SKM-1 treated with dmso at 0.1 percent for 144 hours (cell line): ENCODE results near the gene EPN3.

Experiments used
- DNase-seq: peaks from one replicate; lab custom pipeline; 2025; ENCODE audit not compliant: unreplicated experiment; lab: John Stamatoyannopoulos, UW

The EPN3 gene

DNA sequence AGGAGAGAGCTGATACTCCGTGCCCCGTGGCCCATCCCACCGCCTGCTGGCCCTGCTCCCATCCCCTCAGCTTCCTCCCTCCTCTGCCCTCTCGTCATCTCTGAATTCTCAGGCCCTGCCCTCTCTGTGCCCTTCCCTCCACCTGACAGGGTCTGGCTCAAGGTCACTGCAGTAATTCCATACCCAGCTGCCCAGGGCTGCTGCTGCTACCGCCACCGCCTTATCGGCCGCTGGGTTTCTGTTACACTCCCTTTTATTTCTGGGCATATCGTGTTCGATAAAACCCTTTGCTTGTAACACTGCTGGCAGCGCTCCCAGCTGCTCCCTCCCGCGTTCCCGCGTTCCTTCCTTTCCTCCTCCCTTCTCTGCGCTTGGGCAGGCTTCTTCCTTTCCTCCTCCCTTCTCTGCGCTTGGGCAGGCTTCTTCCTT, 1.2 kb downstream of the EPN3 start:
- DNase-seq, result no peak

DNA sequence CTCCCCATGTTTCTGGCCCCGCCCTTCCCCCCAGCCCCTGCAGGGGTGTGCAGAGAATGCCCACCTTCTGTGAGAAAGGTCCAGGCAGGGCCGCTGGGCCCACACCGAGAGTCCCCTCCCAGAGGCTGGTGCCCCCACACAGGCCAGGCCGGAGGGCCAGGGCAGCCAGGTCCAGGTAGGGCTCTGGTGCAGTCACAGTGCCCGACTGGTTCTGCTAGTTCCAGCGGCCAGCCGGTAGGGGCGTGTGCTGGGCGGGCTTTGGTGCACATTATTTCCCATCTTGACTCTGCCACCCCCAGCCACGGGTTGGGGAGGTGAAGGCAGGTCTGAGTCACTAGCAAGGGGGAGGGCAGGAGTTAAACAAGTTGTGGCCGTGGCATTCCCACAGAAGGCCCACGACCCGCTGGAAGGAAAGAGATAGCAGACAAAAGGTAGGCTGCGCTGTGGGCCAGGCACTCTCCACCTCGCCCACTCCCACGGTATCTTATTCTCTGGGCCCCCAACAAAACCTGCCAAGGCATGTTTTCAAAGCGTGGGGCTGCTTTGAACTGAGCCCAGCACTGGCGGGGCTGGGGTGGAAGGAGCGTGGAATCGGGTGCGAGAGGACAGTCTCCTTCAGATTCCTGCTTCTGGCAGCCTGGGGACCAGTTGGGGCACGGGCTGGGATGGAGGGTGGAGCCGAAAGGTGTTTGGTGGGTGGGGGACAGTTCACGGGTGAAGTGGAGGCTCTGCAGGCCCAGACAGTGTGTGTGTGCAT, 1.9 kb downstream of the EPN3 start:
- no peak for DNase-seq

DNA sequence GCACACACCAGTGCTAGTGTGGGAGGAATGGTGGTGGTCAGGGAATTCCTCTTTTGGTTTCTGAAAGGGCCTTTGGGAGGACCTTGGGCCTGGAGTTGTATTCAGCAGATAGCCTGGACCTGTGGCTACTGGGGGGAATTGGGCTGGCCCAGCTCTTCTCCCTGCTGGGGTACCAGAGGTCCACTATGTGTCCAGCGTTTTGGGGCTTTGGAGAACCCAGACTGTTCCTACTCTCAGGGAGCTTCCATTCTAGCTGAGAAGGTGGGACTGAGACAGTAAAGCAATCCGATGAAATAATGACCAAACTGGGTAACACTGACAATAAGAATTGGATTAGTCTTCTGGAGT, 2.4 kb downstream of the EPN3 start:
- DNase-seq, result no peak

DNA sequence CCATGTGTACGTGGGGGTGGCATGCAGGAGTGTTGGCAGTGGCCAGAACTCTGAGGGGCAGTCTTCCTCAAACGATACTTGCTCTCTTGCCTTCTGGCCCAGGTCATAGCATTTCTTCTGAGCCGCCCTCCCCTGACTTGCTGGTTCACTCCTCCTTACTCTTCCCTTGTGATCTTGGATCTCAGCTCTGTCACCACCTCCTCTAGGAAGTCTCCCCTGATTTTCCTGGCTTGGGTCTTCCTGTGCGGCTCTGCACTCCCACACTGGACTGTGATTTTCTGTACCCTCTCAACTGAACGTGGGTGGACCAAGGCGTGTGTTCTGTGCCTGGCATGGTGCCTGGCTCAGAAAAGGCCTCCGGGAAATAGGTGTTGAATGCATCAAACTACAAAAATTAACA, 2.9 kb downstream of the EPN3 start:
- no peak for DNase-seq

DNA sequence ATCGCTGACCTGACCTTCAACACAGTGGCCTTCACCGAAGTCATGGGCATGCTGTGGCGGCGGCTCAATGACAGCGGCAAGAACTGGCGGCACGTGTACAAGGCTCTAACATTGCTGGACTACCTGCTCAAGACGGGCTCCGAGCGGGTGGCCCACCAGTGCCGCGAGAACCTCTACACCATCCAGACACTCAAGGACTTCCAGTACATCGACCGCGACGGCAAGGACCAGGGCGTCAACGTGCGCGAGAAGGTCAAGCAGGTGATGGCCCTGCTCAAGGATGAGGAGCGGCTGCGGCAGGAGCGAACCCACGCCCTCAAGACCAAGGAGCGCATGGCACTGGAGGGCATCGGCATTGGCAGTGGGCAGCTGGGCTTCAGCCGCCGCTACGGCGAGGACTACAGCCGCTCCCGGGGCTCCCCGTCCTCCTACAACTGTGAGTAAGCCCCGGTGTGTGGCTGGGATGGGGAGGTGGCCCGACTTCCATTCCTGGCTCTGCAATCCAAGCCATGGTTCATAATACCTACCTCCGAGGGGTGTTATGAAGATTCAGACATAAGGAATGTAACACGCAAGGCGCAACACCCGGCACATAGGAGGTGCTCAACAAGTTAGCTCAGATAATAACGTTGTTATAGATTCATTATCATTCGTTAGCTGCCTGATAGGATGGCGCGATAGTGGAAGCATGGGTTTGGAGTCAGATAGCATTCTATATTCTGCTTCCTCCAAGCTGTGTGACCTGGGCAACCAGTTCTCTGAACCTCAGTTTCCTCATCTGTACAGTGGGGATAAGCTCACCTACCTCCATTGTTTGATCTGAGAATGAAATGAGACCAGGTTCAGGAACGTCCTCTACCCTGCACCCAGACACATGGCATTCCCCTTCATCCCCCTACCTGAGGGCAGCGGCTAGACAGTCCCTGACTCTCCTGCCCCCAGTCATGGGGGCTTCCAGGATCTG, 4.4 kb downstream of the EPN3 start:
- DNase-seq, result peak; percentile 94

DNA sequence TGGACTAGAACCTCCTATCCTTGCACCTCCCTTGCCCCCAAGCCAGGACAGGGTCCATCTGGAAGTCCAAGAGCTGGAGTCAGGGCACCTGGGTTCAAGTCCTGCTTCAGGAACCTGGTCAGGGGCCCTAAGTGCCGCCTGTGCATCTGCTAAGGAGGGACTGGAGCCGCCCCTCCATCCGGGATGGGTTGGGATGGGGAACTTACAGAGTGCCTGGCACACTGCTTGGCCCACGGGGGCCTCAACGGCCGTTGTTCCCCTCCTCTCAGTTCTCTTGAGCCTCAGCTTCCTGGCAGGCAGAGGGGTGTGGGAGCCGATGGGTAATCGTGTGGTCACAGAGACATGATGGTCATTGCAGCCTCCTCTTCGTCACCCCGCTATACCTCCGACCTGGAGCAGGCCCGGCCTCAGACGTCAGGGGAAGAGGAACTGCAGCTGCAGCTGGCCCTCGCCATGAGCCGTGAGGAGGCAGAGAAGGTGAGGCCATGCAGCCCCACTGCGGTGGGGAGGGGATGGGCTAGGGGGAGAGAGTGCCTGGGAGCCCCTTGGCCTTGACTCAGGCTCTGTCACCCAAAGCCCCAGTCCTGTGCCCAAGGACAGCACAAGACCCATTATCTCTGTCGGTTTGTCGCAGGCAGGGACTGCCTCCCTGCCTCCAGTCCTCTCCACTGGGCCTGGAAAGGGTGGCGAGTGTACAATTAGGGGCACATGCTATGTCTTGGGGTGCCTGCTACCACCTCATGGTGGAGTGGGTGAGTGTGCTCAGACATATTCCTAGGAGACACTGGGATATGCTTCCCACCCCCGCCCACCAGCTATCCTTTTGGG, 5.4 kb downstream of the EPN3 start:
- DNase-seq, result no peak

DNA sequence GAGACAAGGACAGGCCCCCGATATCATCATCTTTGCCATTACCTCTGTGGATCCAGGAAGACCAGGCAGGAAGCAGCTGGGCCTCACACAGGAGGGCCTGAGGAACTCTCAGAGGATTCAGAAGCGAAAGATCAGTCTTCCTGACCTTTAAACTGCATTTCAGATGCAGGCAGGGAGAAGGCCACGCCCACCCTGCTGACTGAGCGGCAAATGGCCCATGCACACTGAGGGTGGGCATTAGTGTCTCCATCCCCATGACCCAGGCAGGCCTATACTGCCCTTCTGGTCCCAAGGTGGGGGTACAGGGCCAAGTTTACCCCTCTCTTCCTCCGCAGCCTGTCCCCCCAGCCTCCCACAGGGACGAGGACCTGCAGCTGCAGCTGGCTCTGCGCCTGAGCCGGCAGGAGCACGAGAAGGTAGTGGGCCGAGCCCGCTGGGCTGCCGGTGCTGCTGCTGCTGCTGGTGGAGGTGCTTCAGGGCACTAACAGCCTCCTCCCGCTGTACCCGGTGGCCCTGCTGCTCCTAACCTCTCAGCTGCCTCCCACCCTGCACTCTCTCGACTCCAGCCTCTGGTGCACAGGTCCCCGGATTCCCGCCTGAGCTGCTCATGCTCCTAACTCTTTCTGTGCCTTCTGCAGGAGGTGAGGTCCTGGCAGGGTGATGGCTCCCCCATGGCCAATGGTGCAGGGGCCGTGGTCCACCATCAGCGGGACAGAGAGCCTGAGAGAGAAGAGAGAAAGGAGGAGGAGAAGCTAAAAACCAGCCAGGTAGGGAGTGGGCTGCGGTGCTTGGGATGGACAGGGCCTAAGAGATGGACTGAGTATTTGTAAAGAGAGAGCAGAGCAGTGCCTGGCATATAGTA, 6.2 kb downstream of the EPN3 start:
- no peak for DNase-seq

DNA sequence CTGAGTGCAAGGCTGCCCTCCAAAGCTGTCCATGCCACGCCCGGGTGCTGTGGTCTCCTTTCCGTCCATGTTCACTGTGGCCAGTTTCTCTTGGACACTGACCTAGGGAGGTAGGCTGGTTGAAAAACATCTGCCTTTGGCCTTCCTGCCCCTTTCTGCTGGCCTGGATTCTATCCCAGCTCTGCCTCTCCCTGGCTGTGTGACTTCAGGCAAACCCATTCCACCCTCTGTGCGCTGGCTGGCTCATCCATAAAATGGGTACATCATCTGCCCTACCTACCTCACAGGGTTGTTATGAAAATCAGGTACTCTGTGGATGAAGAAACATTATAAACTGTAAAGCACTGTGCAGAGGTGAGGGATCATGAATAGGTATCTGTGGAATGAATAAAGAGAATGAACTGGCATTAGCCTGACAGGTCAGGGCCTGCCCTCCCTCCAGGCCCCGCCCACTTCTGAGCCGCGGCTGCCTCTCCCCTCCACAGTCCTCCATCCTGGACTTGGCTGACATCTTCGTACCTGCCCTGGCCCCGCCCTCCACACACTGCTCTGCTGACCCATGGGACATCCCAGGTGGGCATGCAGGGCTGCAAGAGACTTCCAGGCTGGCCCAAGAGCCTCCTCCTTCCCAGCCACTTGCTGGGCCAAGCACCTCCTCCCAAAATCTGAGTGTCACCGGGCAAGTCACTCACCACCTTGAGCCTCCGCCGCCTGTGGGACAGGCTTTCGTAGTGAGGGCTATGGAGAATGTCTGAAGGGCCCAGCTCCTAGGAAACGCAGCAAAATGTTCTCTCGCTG, 7.4 kb downstream of the EPN3 start:
- DNase-seq, result no peak

DNA sequence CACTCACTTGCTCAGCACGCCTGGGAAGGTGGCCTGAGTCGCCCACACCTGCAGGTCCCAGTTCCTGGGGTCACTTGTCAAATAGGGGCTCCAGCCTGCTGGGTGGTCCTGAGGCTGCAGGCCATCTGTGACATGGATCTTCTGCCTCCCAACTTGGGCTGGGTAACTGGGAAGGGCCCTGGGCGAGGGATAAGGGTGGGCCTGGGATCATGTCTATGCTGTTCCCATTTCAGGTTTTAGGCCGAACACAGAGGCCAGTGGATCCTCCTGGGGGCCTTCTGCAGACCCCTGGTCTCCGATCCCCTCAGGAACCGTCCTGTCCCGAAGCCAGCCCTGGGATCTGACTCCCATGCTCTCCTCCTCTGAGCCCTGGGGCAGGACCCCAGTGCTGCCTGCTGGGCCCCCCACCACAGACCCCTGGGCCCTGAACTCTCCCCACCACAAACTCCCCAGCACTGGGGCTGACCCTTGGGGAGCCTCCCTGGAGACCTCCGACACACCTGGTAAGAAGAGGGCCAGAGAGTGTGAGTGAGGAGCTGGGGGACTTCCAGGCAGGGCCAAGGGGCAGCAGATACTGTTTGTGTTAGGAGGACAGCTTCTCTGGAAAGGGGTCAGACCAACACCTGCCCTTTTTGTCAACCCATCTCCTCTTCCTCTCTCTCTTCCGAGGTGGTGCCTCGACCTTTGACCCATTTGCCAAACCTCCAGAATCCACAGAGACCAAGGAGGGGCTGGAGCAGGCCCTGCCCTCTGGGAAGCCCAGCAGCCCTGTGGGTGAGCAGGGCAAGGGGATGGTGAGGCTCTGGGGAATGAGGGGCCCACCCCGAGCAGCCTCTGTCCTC, 8.2 kb downstream of the EPN3 start:
- DNase-seq, result no peak

DNA sequence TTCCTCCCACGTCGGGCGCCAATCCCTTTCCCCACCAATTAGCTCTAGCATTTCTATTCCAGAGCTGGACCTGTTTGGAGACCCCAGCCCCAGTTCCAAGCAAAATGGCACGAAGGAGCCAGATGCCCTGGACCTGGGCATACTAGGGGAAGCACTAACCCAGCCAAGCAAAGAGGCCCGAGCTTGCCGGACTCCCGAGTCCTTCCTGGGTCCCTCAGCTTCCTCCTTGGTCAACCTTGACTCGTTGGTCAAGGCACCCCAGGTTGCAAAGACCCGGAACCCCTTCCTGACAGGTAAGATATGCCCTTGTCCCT, 8.8 kb downstream of the EPN3 start:
- no peak for DNase-seq

DNA sequence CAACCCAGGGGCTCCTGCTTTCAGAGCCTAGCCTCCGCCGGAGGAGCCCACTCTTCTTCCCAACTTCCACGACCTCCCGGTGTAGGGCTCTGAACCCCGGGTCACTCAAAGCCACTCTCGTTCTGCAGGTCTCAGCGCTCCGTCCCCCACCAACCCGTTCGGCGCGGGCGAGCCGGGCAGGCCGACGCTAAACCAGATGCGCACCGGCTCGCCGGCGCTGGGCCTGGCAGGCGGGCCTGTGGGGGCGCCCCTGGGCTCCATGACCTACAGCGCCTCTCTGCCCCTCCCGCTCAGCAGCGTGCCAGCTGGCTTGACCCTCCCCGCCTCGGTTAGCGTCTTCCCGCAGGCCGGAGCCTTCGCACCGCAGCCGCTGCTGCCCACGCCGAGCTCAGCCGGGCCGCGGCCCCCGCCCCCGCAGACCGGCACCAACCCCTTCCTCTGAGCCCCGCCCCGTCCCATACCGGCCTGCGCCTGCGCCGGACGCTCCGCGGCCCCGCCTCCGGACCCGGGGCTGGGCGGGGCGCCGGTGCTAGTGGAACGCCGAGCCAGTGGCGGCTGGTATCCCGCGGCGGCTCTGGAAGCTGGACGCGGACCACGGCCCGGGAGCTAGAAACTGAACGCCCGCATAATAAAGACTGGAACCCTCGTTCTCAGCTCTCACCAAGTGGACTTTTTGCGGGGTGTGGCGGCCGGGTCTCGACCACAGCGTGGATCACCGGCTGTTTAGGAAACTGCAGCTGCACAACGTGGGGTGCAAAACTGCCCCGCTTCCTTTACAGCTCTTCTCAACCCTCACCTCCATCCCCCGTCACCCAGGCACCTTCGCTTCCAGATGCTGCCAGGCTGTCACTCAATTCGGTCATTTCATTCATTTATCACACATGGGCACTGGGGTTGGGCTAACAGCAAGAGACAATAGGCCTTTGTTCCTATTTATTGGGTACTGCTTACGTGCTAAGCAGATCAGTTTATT, 9.5 kb downstream of the EPN3 start:
- DNase-seq, result peak; percentile 67

DNA sequence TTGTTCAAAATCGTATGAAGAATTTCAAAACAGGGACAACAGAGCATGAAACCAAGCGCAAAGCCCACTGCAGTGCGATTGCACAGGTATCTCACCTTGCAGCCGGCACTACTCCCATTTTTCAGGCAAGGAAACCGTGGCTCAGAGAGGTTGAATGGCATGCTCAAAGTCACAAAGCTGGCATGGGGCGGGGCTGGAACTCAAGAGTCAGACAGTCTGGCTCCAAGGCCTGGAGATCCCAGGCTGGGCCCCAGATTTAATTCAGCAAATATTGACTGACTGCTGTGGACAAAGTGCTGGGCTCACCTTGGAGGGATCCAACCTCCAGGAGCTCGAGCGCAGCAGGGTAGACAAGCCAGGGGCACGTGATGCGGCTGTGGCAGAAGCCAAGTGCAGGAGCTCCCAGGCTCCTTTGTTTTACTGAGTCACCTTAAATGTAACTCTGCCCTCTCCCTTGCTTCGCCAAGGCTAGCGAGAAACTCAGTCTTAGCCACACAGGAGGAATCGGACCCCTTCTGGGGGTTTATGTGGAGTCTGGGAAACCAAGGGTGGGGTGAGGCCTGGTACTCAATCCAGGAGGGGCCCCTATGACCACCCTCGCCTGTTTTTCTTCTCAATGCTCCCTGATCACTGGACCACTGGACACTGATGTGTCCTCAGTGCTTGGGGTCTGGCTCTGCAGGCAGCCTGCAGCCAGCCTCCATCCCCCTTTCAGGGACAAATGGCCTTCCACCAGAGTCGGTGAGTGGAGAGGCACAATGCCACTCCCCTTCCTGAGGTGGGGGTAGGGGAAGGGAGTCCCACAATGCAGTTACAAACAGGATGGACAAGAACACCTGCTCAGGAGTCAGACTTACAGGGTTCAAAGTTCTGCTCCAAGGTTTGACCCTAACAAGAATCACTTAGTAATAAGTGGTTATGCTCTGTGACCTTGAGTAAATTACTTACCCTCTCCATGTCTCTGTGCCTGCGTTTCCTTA, 10.6 kb downstream of the EPN3 start:
- no peak for DNase-seq

DNA sequence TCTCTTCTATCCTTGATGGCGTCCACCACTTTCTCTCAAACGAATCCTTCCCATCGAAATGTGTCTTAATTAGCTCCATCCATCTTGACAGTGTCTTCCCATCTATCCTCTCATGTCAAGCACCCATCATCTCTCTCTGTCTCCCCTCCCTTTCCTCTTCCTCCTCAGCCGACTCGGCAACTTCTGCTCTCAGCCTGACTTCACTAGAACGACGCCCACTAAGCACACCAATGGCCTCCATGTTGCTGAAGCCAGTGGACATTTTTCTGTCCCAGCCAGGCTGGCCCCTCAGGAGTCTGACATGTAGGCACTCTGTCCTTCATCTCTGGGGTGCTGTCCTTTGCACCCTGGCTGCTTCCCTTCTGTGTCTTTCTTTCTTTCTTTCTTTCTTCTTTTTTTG, 12.0 kb downstream of the EPN3 start:
- DNase-seq, result no peak

DNA sequence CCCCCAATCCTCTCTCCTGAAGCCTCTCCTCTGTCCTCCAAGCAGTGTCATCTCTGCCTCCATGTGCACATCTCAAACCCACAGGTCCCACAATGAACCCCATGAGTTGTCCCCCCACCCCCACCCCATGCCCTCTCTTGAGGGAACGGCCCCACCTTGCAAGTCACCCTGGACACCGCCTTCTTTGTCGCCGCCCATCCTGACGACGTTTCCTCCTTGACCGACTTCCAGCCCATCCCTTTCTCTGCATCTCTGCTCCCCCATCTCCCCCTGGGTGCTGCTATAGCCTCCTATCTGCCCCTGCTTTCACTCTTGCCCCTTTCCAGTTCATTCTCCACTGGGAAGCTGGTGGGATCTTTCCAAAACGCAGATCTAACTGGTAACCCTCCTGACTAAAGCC, 12.8 kb downstream of the EPN3 start:
- DNase-seq, result no peak

DNA sequence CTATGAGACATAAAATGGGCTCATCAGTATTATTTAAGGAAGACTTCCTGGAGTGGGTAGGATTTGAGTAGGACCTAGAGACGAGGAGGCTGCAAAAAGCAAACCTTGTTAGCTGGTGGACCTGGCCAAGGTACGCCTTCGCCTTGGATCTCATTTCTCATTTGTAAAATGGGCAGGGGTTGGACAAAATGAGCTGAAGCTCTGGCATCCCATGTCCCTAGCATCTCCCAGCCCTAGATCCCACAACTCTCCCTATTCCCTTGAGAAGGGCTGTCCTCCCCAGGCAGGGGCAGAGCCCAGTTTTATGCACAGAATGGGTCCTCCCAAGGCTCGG, 14.1 kb downstream of the EPN3 start:
- DNase-seq, result no peak

DNA sequence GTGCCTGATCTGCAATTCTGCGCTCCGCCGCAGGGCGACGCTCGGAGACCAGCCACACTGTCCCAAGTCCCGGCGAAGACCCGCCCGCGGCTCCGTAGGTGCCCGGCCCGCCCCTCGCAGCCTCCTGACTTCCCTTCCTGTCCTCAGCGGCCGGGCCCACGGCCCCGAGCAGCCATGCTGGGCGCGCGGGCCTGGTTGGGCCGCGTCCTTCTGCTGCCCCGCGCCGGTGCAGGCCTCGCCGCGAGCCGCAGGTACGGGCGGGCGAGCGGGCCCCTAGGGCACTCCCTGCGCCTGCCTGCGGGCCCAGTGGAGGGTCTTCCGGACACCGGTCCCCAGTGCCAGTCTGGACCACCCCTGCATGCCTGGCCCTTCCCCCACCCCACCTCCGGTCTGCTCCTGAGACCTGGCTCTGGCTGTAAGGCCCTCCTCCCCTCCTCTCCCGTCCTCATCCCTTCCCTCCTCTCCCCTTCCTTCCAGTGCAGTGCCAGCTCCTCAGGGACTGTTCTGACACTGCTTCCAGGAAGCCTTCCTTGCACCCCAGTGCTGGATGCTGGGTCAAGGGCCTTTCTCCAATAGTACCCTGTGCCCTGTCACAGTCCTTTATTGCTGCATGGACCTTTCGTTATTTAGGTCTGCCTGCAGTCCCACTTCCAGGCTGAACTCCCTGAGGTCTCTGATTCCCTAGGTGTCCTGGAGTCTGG, 14.7 kb downstream of the EPN3 start, which contains the start of gene SPATA20:
Gene SPATA20 (plus strand): TSS at position 140 of the 701 bp plus-strand sequence. CDS start 35 bp downstream, at position 175.
- peak; percentile 86 for DNase-seq
